SU-DHL-6 (cell line): ENCODE data around the gene PXDN.

ENCODE experiments used
- H2AFZ ChIP-seq: fragments of 200-600 bp; sonication (generic); 2 replicates; pipeline ENCODE4 v1.6.1; 2014; ENCODE audit warnings: low read depth, mild to moderate bottlenecking, moderate library complexity, mixed read lengths, antibody characterized with exemption, low read length; ENCODE audit not compliant: severe bottlenecking
- H3F3A ChIP-seq: fragments of 200-600 bp; shearing (Covaris generic); 2 replicates; pipeline ENCODE4 v1.6.0; 2016; ENCODE audit warnings: antibody characterized with exemption, mild to moderate bottlenecking; ENCODE audit not compliant: insufficient read depth
- H3K27ac ChIP-seq: fragments of 200-600 bp; sonication (generic); 2 replicates; pipeline ENCODE4 v1.5.1; 2016; ENCODE audit warnings: low read depth, mild to moderate bottlenecking, low read length, moderate library complexity, mixed read lengths
- H3K27me3 ChIP-seq: fragments of 200-600 bp; sonication (generic), shearing (Covaris generic); 2 replicates; pipeline ENCODE4 v1.6.0; 2014; ENCODE audit warnings: mild to moderate bottlenecking, low read length
- H3K36me3 ChIP-seq: fragments of 200-600 bp; sonication (generic); 2 replicates; pipeline ENCODE4 v1.6.1; 2014; ENCODE audit warnings: mild to moderate bottlenecking, low read length, mixed read lengths
- H3K4me2 ChIP-seq: fragments of 300-600, 200-600 bp; shearing (Covaris generic), sonication (generic); 2 replicates; pipeline ENCODE4 v1.6.0; 2014; ENCODE audit warnings: low read length, low read depth, mild to moderate bottlenecking; ENCODE audit not compliant: poor library complexity, severe bottlenecking
- H3K4me3 ChIP-seq: fragments of 200-600 bp; sonication (generic); 2 replicates; pipeline ENCODE4 v1.5.1; 2014; ENCODE audit warnings: antibody characterized with exemption, low read length, mild to moderate bottlenecking, mixed read lengths; ENCODE audit not compliant: insufficient read depth, poor library complexity, severe bottlenecking
- H3K79me2 ChIP-seq: fragments of 200-600 bp; sonication (generic); 2 replicates; pipeline ENCODE4 v1.6.1; 2014; ENCODE audit warnings: mild to moderate bottlenecking, low read length, moderate library complexity; ENCODE audit not compliant: insufficient read depth
- H3K9ac ChIP-seq: fragments of 200-600 bp; sonication (generic); 2 replicates; pipeline ENCODE4 v1.7.0; 2014; ENCODE audit warnings: mild to moderate bottlenecking, low read length
- H3K9me2 ChIP-seq: fragments of 200-600 bp; sonication (generic); replicated peaks from 2 replicates; pipeline ENCODE4 v1.6.1; 2014; ENCODE audit warnings: low read length; ENCODE audit not compliant: insufficient read depth
- H3K9me3 ChIP-seq: fragments of 200-600 bp; sonication (generic); 2 replicates; pipeline ENCODE4 v1.6.1; 2014; ENCODE audit warnings: low read length, mixed read lengths; ENCODE audit not compliant: insufficient read depth
- H4K20me1 ChIP-seq: fragments of 200-600 bp; sonication (generic); 2 replicates; pipeline ENCODE4 v1.6.1; 2014; ENCODE audit warnings: low read depth, mild to moderate bottlenecking, antibody characterized with exemption, low read length, moderate library complexity, mixed read lengths
- EZH2phosphoT487 ChIP-seq: fragments of 200-600 bp; sonication (generic), shearing (Covaris generic); conservative IDR thresholded peaks from 2 replicates; pipeline ENCODE4 v1.6.1; 2018; ENCODE audit warnings: mild to moderate bottlenecking, antibody characterized with exemption, low read length, moderate library complexity, mixed read lengths
- TF ChIP-seq, protein P1 (sequence below): fragments of 200-600 bp; sonication (generic); IDR thresholded peaks from one replicate; pipeline ENCODE4 v1.5.1; 2017; ENCODE audit warnings: antibody characterized with exemption, mild to moderate bottlenecking, low read length, moderate library complexity; ENCODE audit not compliant: insufficient read depth, poor library complexity, severe bottlenecking

Gene PXDN

GRCh38 chr2:1660656-1661640 is 83.4 kb downstream of the PXDN start:
- H3K9ac ChIP-seq = no peak overlapping the region
- no peak overlapping the region for H3K4me2 ChIP-seq
- no peak overlapping the region for H2AFZ ChIP-seq
- no peak overlapping the region for H3K27ac ChIP-seq
- H3K27me3 ChIP-seq = no peaks in the 10 kb centered on the region
- H3K79me2 ChIP-seq = no peaks in the 10 kb centered on the region
- no peak overlapping the region for H3K4me3 ChIP-seq
- no peaks in the 10 kb centered on the region for H3K36me3 ChIP-seq
- no peaks in the 10 kb centered on the region for H3F3A ChIP-seq
- H3K9me3 ChIP-seq = no peaks in the 10 kb centered on the region
- H4K20me1 ChIP-seq = no peaks in the 10 kb centered on the region
- no peaks in the 10 kb centered on the region for H3K9me2 ChIP-seq
- no peak for TF ChIP-seq EZH2phosphoT487
- TF ChIP-seq, protein P1, sequence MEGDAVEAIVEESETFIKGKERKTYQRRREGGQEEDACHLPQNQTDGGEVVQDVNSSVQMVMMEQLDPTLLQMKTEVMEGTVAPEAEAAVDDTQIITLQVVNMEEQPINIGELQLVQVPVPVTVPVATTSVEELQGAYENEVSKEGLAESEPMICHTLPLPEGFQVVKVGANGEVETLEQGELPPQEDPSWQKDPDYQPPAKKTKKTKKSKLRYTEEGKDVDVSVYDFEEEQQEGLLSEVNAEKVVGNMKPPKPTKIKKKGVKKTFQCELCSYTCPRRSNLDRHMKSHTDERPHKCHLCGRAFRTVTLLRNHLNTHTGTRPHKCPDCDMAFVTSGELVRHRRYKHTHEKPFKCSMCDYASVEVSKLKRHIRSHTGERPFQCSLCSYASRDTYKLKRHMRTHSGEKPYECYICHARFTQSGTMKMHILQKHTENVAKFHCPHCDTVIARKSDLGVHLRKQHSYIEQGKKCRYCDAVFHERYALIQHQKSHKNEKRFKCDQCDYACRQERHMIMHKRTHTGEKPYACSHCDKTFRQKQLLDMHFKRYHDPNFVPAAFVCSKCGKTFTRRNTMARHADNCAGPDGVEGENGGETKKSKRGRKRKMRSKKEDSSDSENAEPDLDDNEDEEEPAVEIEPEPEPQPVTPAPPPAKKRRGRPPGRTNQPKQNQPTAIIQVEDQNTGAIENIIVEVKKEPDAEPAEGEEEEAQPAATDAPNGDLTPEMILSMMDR = no peak

GRCh38 chr2:1659951-1660565 is 84.3 kb downstream of the PXDN start:
- H2AFZ ChIP-seq = no peak overlapping the region
- no peaks in the 10 kb centered on the region for H3K9me2 ChIP-seq
- no peaks in the 10 kb centered on the region for H4K20me1 ChIP-seq
- H3F3A ChIP-seq = no peaks in the 10 kb centered on the region
- H3K4me2 ChIP-seq = no peak overlapping the region
- no peaks in the 10 kb centered on the region for H3K9me3 ChIP-seq
- H3K79me2 ChIP-seq = no peaks in the 10 kb centered on the region
- no peak overlapping the region for H3K4me3 ChIP-seq
- no peak overlapping the region for H3K27ac ChIP-seq
- H3K27me3 ChIP-seq = no peaks in the 10 kb centered on the region
- no peak overlapping the region for H3K9ac ChIP-seq
- no peaks in the 10 kb centered on the region for H3K36me3 ChIP-seq
- TF ChIP-seq, protein P1 = no peak
- no peak for TF ChIP-seq EZH2phosphoT487

DNA sequence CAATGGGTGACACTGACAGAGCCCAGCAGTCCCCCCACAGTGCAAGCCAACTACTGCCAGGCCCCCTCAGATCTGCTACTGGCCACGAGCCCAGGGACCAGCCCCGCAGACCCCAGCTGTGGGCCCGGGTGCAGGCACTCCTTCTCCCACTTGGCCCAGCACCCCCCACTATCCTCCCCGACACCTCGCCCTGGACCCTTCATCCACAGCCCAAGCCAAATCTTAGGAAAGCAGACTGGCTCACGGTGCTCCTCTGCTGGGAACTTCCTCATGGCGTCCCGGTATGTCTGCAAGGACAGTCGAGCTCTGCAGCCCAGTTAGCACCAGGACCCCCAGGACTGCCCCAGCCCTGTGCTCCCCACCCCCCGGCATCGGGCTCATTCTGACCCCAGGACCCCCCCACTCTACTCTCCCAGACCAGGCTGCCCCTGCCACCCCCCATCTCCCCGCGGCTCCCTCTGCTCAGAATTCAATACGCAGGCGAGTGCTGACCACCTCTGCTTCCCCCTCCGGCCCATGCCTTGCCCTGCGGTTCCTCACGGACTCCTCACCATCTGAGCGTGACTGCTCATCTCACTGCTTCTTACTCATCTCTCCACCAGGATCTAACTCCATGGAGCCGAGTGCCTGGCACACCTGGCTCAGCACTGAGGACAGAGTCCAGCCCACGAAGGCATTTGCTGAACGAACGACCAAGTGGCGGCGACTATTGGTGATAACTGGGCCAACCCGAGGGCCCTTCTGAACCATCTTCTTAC is 85.7 kb downstream of the PXDN start:
- no peak overlapping the region for H3K9ac ChIP-seq
- H4K20me1 ChIP-seq = no peaks in the 10 kb centered on the region
- TF ChIP-seq EZH2phosphoT487 = no peak
- TF ChIP-seq, protein P1 = no peak
- no peaks in the 10 kb centered on the region for H3K27me3 ChIP-seq
- H3K9me3 ChIP-seq = no peaks in the 10 kb centered on the region
- no peaks in the 10 kb centered on the region for H3K79me2 ChIP-seq
- no peak overlapping the region for H3K4me2 ChIP-seq
- no peaks in the 10 kb centered on the region for H3K9me2 ChIP-seq
- no peak overlapping the region for H3K4me3 ChIP-seq
- no peaks in the 10 kb centered on the region for H3K36me3 ChIP-seq
- H3F3A ChIP-seq = no peaks in the 10 kb centered on the region
- H3K27ac ChIP-seq = no peak overlapping the region
- no peak overlapping the region for H2AFZ ChIP-seq
